Activated CD8-positive, alpha-beta memory T cell treated with anti-CD3 and anti-CD28 coated beads for 36 hours (primary cell): ENCODE measurements around the gene PBRM1. TPM values are rescaled to one million over a fixed set of nuclear protein-coding genes. Genes with fewer than 3 reads are reported as not detected.

Experiments used
- CTCF ChIA-PET: fragments of 350-600 bp; sonication (Branson Sonifier 250); formaldehyde crosslinking; loops from one replicate; lab custom pipeline; 2021; ENCODE audit warnings: antibody characterized with exemption; lab: Charles Lee
- POLR2A ChIA-PET: fragments of 350-600 bp; sonication (Branson Sonifier 250); formaldehyde crosslinking; loops from one replicate; lab custom pipeline; 2021; ENCODE audit warnings: antibody characterized with exemption; lab: Charles Lee
- total RNA-seq, 2 experiments: library from RNA; stranded (reverse); gene quantifications; one replicate each; pipeline ENCODE4 v1.2.3, GENCODE V29; 2021

The PBRM1 gene
- total RNA-seq, 2 experiments from 2014 or later, result 65.4 to 71.2 TPM

DNA sequence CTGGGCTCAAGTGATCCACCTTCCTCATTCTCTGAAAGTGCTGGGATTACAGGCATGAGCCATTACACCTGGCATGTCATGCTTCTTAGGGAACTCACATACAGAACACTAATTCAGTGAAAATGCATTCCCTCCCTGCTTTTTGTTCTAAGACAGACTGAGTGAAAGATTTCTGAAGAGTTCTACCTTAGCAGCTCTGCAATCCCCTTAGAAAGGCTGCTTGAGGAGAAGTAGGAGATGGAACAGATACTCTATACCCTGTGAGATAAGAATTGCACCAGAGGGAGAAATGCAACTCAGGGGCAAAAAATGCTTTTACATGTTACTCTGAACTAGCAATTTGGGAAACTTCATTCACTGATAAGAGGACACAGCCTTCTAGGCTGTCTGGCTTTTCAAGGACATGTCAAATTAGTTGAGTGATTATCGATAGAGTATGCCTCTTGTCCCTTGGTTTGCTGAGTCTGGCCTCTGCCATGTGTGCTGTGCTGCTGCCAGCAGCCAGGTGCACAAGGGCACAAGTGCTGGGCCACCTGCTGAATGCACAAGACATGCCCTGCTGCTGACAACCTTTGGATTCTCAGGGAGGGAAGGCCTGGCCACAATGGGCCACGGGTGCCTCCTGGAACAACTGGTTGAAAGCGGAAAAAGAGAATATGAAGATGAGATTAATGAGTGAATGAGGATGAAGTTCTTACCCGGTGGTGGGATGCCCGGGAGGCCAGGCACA is 131.5 kb downstream of the PBRM1 start:
- ChIA-PET CTCF (interaction anchor here (0.7 kb wide), 1 partner anchor 72 kb away, joined by 4 read pairs; no protein-coding TSS in a partner anchor), POLR2A (no interaction called here)

DNA sequence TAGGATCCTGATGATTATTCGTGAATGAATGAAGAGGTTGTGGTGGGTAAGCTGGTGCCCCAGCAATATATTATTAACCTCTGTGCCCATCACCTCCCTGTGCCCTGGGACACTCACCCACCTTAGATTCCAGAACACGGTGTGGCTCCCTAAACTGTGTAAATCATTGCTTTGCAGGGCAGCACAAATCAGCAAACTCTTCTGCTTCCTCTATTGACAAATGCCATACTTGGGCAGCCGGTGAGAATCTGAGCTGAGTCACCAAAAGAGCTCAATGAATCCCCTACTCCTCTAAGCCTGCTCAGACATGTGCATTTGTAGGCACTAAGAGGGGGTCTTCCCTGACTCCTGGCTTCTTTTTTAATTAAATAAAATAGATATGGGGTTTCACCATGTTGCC is 133.6 kb downstream of the PBRM1 start:
- ChIA-PET CTCF (interaction anchor here (1.2 kb wide), 1 partner anchor 13 kb away, joined by 3 read pairs; no protein-coding TSS in a partner anchor), POLR2A (no interaction called here)

DNA sequence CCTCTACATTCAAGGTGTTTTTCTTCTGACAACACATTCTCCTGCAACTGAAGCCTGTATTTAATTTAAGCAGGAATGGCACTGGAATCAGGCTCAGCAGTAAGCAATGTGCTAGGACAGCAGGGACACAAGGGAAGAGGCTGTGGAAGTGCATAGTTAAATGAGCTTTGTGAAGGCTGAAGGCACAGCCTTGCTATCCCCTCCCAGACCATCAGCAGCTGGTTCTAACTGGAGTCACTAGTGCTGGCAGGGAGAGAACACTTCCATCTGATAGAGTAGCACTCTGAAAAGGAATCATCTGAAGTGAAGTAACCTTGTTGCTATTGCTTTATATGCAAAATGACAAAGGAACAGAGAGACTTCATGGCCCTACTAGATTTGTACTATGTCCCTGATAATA is 134.6 kb downstream of the PBRM1 start:
- ChIA-PET POLR2A (no interaction called here), CTCF (no interaction called here)

DNA sequence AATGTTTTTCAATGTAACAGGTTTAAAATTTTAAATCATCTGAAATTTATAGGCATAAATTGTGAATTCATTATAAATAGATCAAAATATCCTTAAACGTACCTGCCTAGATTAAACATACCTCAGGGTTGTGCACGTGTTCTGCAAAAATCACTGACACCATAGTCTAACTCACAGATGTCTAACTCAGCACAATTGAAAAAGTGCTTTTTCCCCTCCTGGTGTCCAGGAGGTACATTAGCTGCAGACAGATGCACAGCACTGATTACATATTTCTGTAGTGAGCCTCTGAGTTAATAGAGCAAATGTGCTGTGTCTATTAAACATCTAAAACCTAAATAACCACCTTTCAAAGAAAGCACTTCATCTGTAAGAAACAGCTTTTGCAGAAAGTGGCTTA is 138.6 kb downstream of the PBRM1 start:
- POLR2A ChIA-PET, result no interaction called here

DNA sequence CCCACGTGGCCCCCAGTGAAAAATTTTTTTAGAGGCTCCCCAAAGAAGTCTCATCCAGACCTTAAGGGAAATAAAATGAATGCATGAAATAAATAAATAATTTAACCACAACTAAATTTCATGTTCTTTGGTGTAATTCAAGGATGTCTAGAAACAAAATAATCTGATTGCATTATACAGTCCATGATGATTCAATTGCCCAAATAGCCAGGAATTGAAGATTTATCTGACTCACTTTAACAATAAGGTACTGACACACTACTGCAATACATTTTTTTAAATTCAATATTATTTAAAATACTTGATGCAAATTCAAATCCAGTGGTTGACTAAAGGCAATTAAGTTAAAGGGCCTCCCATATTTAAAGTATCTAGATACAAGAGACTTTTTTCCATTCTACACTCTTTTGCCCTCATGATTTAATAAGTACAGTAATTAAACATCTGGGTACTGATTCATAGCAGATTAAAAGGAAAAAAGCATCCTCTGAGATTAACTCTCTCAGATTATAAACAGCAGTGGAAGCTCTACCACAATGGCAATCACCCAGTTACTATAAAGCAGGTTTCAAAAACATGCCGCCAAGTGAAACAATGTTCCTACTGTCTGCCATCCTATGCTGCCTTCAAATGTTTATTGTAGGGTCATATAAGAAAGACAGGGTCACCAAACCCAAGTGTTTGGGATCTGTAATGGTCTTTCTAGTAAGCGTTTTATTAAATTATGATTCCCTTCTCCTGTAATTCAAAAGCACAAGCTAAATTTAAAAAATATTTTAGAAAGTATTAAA is 139.4 kb downstream of the PBRM1 start:
- ChIA-PET POLR2A (no interaction called here), CTCF (no interaction called here)

More for the DNA sequence above, 138.6 kb downstream of the PBRM1 start:
- CTCF ChIA-PET, result no interaction called here

DNA sequence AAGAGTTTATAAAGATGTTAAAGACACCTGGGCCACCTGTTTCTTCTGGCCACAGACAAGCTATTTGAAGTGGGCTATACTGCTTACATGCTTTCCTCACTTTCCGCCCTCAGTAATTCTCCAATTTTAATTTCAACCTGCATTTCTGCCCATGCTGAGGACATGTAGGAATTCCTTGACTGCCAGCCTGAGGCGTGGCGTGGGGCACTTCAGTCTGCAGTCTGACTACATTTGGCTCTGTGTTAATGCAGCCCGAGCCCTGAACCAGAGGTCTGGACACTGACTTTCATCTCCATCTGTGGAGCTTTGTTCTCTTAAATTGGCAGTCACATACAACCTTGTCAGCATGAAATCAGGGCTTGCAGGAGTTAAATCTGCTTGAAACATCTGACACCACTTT is 140.8 kb downstream of the PBRM1 start:
- ChIA-PET CTCF (interaction anchor here (0.8 kb wide), 1 partner anchor 9 kb away, joined by 3 read pairs; the partner anchor contains the start of gene UQCC5), POLR2A (no interaction called here)

DNA sequence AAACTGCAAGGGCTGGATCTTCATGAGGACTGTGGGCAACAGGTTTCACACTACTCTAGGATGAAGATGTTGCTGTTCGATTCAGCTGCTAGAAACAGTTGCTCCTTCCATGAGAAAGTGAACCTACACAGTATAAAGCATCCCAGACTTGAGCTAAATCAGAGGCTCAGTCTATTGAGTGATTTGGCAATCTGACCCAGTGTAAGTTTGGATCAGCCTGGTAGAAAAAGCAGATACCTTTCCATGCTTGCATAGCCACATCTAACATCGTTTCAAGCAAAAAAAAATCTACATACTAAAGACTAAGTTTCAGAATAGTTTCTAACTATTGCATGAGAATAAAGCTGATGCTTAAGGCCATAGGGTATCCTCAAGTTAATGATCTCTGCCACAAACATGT is 144.7 kb downstream of the PBRM1 start:
- POLR2A ChIA-PET, result interaction anchor here (0.5 kb wide), 1 partner anchor 71 kb away, joined by 3 read pairs; no protein-coding TSS in a partner anchor
- CTCF ChIA-PET, result no interaction called here

DNA sequence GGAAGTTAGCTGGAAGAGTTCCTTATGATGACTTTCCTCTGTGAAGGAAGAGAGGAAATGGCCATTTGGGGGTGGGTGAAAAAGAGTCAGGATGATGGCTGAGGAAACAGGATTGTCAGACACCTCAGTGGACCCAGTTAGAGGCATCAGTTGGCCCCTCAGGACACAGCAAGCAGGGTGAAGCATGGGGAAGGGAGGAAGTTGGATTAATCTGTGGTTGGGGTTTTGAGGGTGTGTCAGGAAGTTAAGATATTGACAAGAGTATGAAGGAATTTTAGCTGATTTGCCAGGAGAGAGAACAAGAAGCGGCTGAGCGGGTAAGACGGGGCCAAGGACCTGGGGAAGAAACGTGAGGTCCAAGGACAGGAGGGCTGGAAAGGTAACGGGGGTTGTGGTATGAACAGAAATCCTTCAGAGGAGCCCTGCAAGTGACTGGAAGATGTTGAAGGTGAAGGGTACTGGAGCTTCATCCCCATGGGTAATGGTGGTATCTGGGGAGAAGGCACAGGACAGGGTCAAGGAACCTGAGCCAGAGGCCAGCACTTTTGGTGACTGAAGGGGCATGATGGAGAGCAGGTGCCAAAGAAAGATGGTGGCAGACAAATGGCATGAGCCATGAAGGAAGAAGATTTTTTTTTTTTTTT is 146.6 kb downstream of the PBRM1 start:
- POLR2A ChIA-PET, result interaction anchor here (0.7 kb wide), 1 partner anchor 1018 kb away, joined by 5 read pairs; no protein-coding TSS in a partner anchor
- CTCF ChIA-PET, result interaction anchor here (0.7 to 1.2 kb wide), 2 partner anchors 13 to 118 kb away, joined by 3 read pairs; no protein-coding TSS in a partner anchor

DNA sequence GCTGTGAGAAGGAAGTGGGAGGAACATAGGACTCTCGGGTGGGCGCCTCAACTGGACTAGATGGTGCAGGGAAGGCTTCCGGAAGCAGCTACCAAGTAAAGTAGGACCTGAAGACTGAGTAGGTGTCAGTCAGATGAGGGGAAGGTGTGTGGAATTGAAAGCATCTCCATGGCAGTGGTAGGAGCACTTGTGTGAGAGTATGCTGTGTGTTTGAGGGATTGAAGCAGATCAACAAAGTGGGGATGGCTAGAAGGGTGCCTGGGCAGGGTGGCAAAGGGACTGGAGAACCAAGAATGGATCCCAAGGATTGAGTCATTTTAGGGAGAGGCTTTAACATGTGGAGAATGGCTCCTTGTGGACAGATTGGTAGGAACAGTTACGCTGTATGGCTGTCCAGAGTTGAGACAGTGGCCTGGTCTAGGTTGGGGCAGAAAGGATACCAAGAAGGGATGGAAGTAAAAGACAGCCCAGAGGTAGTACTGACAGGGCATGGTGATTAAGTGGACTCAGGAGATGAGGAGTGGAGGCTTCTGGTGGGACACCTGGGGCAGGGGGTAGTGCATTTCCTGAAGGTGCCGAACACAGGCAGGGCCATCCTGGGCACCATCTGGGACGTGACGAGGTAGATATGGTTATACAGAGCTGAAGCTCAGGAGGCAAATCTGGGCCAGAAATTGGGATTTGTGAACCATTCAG is 147.8 kb downstream of the PBRM1 start:
- ChIA-PET POLR2A (no interaction called here), CTCF (interaction anchor here (1.0 kb wide), 1 partner anchor 98 kb away, joined by 3 read pairs; no protein-coding TSS in a partner anchor)

DNA sequence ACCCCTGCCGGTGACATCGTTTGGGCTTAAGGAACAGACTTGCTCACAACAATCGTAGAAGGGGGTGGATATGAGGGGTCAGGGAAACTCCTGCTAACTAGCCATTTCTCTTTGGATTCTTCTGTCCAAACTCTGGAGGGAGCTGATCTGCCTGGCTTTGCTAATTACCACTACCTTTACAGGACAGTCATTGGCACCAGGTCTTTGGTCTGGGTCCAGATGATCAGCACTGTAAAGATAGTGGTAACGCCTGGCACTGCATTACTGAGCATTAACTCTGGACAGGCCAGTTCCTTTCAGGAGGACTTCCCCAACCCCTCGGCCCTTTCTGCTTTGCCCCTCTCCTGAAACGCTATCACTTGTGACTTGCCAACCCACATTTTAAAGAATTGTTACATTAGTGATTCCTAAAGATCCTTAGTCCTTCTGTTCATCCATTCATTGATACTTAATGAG is 148.5 kb downstream of the PBRM1 start:
- ChIA-PET POLR2A (no interaction called here), CTCF (interaction anchor here (1.0 kb wide), 1 partner anchor 98 kb away, joined by 3 read pairs; no protein-coding TSS in a partner anchor)

DNA sequence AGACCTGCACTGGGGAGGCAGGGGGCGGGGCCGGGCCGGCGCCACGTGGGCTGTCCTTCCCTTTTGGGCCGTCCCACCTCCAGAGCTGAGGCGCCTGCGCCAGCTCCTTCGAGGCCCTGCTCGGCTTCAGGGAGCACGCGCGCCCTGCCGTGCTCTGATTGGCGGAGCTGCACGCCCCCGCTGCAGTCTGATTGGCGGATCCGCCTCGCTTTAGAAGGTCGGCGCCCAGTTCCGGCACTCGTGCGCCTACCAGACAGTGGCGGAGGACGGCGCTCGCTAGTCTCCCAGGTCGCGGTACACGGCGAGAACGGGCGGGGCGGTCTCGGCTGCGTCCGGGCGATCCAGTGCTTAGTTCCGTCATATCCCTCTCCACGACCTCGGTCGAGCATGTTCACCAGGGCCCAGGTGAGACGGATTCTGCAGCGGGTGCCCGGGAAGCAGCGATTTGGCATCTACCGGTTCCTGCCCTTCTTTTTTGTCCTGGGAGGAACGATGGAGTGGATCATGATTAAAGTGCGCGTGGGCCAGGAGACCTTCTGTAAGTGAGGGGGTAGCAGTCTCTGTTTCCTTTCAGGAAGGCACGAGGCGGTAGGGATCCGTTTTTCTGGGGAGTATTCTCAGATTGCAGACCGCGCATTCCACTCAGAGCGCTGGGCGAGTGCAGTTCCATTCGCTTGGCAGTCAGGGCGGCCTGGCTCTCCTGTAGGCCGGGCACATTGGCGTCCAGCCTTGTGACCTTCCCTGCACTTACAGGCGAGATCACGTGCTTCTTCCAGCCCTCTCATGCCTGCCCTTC is 149.1 kb downstream of the PBRM1 start, which contains the start of gene UQCC5:
TSS of gene UQCC5 (plus strand) at position 237 of the 796 bp plus-strand sequence. CDS start at position 388, 151 bp downstream.
- CTCF ChIA-PET, result interaction anchor here (0.7 to 1.3 kb wide), 5 partner anchors 8 to 482 kb away, joined by 3 read pairs; no protein-coding TSS in a partner anchor
- POLR2A ChIA-PET, result interaction anchor here (0.7 to 1.2 kb wide), 4 partner anchors 10 to 169 kb away, joined by 3 read pairs; partner anchors contain the start of genes GLT8D1 and SPCS1

DNA sequence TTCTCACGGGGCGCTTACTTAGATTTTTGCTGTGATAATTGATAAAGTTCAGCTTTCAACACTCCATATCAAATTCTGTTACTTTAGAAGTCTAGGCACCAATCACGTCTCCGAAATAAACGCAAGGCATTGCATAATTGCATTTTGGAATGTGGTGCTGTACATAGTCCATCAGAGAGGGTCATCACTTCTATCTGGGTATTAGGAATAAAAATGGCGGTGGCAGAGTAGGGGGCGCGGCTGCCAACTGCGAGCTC is 149.7 kb downstream of the PBRM1 start:
- CTCF ChIA-PET, result interaction anchor here (0.7 to 1.3 kb wide), 4 partner anchors 9 to 481 kb away, joined by 3 read pairs; no protein-coding TSS in a partner anchor
- POLR2A ChIA-PET, result interaction anchor here (0.7 to 1.2 kb wide), 4 partner anchors 9 to 169 kb away, joined by 3 read pairs; partner anchors contain the start of genes GLT8D1 and SPCS1

DNA sequence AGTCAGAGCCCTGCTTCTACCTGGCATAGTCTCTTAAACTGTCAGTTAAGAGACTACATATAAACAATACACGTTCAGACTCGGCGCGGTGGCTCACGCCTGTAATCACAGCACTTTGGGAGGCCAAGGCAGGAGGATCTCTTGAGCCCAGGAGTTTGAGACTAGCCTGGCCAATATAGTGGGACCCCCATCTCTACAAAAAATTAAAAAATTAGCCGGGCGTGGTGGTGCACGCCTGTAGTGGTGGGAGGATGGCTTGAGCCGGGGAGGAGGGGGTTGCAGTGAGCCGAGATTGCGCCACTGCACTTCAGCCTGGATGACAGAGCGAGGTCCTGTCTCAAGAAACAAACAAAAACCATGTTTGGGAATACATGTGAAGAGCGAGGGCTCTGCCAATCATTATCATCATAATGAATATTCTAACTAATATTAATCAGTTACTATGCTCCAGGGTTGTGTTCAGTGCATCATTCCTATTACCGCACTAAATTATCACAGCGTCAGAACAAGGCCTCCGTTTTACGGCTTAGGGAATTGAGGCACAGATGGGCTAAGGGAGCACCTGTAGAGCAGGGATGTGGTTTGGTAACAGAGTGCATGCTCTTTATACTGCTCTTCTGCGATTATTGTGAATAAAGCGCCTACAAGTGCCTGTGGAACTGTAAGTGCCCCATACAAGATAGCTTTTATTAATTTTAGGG is 150.2 kb downstream of the PBRM1 start:
- ChIA-PET CTCF (interaction anchor here (0.7 to 1.3 kb wide), 4 partner anchors 9 to 481 kb away, joined by 3 read pairs; no protein-coding TSS in a partner anchor), POLR2A (interaction anchor here (0.7 to 1.2 kb wide), 4 partner anchors 9 to 170 kb away, joined by 3 read pairs; partner anchors contain the start of genes GLT8D1 and SPCS1)

DNA sequence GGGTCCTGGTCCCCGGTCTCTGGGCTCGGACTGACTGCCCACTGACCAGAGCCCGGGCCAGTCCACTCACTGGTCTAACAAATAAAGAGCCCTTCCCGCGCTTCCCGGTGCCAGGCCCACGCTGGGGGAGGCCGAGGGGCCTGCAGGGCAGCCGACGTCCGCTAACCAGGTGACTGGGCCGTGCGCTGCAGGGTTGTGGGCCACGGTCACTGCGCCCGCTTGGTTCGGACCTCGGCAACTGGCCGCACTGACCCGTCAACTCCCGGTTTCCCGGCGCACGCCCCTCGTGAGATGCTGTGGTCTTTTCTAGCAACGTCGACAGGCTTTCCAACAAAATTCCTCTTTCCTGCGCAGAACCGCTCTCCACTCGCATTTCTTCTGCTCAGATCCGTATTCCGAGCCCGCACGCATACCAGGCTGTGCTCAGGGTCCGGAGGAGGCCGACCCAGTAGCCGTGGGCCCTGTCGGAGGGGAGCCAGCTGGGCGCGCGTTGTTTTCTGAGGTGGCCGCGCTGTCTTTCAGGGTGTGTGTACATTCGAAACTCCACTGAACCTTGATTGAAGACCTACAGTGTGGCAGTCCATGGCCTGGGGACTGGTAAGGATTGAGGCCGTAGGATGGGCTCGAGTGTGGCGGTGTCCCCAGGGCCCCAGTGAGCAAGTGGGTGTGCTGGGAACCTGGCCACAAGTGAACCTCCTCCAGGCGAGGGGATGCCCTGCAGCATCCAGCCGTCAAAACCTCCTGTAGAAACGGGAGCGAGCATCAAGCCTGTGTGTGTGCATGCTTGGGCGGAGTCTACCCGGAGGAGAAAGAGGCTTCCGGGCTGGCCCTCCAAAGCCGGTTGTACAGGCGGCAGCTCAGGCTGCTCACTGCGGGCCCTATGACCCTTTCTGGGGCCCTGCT is 151.2 kb downstream of the PBRM1 start:
- ChIA-PET CTCF (no interaction called here), POLR2A (interaction anchor here (0.6 kb wide), 1 partner anchor 134 kb away, joined by 3 read pairs; no protein-coding TSS in a partner anchor)

DNA sequence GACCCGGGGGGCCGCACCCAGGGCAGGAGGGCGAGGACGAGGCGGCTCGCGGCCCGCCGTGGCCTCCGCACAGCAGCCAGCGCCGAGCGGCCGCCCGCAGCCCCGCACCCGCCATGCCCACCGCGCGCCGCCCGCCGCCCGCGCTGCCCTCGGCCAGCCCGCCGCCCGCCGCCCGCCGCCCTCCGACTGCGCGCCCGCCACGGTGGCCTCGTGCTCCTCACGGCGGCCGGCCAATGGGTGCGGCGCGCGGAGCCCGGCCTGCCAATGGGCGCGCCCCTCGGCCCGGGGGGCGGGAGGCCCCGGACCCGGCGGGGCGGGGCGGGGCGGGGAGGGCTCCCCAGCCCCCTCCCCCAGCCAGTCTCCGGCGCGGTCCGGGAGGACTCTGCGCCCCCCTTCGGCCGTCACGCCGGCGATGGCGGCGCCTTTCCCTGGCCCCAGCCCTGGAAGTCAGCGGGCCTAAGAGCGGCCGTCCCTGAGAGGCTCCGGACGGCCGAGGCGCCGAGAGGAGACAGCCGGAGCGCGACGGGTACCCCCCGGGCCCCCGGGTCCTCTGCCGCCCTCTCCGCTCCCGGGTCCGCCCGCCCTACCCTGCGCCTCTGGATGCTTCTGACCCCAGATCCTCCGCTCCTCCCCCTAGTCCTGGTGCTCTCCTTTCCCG is 152.0 kb downstream of the PBRM1 start, which contains the start of gene NT5DC2:
TSS of gene NT5DC2 (minus strand) at position 235 of the 658 bp plus-strand sequence. CDS start at position 115, 120 bp downstream.
- ChIA-PET POLR2A (no interaction called here), CTCF (no interaction called here)
